Measurements from ENCODE around the gene HJURP.
A peak's percentile ranks its signal among the peaks of the same experiment; 100 is the strongest.

Gene HJURP

DNA sequence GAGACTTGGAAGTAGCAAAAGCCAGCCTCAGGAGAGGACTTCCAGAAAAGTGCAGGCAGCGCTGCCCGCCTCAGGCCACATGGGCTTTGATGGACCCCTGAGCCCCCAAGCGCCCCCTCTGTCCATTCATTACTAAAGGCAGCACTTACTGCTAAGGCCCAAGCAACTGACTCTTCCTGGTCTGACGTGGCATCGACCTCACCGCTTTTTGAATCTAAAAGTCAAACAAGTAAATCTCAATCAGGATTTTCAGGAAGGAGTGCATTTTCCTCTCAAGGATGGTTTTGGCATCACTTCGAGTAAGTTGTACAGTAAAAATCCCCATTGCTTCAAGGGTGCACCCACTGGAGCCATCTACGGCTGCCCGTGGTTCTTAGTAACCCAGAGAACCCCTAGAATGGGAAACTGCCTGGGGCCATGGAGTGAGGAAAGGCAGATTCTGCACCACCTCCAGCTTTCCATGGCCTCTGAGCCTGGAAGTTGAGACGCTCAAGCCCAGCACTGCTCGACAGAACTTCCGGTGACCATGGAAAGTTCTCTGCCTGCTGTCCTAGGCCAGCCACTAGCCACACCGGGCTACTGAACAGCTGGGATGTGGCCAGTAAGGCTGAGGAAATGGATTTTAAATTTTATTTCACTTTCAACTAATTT is 7.0 kb downstream of the HJURP start:
- DNase-seq, result no peak

DNA sequence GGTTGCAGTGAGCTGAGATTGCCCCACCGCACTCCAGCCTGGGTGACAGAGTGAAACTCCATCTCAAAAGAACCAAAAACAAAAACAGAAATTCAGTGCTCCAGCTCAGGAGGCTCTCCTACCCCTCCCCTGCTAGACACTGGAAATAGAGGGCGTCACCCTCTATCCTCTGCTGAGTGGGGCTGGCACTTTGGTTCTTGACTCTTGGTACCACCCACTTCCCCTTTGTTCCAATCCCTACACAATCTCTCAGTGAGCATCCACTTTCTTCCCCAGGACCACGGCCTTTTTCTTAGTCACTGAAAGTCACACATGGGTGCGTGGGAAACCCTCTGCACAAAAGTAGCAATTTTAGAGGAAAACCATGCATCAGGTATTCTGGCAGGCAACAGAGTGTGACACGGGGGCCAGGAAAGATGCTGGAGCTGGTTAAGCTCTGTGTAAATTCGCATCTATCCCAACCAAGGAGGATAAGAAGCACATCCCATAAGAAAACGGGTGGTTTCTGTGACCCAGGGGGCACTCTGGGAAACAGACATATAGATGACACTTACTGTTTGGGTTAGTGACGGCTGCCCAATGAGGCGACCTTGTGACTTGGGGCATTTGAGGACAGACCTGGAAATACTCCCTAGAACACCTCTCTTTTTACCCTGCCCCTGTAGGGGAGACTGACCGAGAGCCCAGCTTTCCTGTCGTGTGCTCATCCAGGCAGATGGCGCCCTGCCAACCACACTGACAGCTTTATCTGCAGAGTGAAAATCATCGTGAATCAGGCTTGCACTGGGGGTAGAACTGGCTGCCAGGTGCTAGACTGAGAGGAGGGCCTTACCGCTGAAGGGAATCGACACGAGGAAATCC is 7.7 kb downstream of the HJURP start:
- DNase-seq, result no peak

DNA sequence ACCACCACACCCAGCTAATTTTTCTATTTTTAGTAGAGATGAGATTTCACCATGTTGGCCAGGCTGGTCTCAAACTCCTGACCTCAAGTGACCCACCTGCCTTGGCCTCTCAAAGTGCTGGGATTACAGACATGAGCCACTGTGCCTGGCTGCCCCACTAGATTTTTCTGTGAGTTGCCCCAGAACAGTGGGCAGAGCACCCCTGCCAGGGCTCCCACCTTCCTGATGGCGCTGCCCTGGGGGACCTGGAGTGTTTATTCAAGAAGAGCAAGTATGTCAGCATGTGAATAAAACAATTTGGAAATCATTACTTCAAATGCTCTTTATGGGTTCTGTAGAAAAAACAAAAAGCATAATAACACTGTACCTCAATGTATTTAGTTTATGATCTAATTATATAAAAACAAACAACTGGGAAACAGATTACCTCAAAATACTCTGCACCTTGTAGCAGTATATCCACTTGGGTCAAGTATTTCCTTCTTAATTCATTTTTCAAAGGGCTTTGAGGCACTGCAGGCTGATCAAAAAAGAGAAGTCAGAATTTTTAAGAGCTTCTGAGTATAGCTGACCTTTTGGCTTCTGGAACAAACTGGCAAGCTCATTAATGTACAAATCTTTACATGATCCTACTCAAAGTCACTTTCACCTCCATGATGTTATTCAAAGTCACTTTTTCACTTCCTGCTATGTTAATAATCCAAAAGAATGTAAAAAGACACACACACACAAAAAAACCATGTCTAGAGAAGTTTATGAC is 8.9 kb downstream of the HJURP start:
- DNase-seq, result no peak

DNA sequence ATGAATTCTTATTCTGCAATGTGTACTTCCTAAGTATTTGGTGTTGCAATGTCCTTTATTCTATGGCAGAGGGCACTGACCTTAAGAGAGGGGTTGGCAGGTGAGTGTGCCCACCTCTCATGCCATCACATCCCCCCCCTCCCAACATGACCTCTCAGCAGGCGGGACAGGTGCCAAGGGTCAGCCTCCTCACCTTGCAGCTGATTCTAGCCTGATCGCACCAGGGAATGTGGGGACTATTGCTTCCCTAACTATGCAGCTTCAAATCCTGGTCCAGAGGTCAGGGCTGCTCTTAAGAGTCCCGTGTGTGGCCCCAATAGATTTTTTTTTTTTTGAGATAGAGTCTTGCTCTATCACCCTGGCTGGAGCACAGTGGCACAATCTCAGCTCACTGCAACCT is 9.5 kb downstream of the HJURP start:
- DNase-seq, result no peak

DNA sequence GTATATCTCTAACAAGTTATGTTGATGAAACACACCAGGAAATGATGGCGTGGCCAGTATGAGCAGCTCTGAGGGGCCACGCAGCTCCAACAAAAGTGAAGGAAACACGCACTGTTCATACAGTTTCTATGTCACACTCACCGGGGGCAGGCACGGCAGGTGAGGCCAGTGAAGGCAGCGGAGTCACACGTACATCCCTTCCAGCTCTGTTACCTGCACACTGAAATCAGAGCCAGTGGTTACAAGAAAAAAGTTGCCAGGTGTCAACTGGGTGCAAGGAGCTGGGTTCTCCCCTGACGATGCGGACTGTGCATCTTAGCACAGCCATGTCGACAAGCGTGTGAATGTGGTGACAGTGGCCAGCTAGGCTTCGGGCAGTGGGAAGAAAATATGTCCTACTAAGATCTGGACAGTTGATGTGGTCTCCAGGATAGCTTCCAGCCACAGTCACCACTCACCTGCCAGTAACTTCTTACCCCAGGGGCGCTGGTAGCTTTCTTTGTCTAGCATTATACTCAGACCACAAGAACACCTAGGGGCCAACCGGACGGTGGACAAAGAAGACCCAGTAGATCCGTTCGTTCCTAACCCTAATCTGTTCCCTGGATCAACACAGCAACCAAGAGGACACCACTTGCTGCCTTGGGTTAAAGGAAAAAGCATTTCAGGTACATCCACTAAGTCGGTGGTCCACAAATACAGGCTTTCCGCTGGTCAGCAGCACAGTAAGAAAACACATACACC is 10.1 kb downstream of the HJURP start:
- DNase-seq, result no peak

DNA sequence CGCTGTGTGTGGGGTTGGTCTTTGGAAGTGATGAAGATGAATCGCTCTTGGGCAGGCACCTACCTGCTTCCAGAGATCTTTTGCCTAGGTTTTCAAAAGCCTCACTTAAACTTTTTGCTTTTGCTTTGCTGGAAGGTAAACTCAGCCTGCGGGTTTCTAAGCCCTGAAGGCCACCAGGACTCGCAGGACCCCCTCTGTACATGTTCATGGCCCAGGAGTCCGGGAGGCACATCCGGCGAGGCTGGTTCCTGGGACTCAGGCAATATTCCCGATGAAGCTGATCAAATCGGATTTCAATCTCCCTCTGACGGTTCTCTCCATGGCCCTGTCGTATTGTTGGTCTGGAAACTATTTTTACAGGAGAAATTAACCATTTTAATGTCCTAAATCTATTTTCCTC is 13.2 kb downstream of the HJURP start:
- DNase-seq, result no peak

DNA sequence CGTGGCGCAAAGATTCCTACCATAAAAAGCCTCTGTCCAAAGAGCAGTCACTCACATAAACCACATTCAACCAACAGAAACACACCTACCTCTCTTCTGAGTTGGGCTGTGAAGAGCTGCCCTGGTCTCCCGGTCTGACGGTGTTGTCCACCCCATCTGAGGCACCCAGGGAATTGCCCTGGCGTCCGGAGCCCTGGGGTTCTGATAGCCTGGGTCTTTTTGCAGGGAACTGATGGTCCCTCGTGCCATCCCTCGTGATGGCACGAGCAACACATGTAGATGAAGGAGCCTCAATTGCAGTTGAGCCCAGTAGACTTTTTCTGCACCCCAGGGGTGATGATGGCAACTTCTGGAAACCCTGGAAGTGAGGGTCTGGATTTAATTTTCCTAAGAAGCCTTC is 13.8 kb downstream of the HJURP start:
- DNase-seq, result no peak

DNA sequence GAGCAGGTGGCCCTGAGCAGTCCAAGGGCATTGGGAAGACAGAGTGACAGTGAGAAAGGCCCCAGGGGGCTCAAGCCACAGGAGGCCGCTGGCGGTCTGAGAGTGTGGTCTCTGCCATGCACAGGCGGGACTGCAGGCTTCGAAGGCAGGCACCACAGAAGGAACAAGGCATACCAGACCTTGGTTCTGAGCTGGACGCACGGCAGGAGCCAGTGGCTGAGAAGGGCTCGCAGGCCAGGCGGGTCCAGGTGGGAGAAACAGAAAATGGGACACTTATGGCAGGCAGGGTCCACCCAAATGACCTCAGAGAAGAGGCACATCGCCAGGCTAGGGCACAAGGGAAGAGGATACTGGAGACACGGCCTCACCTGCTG is 14.9 kb downstream of the HJURP start:
- no peak for DNase-seq

DNA sequence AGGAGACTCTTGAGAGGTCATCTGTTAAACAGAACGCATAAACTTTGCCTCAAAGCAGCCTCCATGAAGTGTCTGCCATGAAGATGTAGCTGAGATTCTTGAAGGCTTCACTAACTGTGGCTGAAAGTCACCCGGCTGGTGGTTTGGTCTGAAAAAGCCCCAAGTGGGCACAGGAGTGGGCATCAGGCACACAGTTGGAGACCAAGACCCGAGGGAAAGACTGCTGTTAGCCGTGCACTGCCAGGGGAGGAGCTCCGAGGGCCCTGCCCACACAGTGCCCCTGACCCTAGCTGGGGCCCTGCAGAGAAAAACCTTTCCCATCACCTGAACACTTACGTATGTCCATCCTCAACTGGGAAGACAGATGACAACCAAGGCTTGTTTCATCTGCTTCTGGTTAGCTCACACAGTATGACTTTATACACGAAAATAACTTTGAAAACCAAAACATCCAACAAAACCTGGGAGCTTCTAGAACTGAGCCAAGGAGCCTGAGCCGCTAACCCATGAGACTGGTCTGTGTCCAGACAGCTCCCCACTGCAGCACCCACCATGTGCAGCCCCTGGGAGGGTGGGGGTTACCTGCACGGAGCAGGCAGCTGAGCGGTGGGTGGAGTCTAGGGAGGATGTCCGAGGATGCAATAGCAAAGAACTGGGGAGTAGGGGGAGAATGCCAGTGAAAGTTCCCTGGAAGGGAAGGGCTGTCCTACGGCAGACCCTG is 15.4 kb downstream of the HJURP start:
- DNase-seq, result no peak

DNA sequence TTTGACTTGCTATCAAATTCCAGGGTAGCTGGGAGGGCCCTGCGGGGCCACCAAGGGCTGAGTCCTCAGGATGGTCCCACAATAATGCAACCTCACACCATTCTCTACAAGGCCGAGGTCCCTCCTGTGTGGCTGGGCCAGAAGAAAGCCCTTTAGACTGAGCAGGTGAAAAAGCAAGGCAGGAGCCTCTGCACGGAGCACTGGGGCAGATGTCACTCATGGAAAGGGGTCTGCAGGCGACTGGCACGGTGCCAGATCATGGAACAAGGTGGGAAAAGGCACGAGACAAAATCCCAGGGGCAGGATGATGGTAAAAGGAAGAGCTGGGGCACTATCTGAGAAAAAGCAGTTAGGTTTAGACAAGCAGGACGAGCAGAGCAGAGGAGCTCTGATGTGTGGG is 16.1 kb downstream of the HJURP start:
- no peak for DNase-seq

DNA sequence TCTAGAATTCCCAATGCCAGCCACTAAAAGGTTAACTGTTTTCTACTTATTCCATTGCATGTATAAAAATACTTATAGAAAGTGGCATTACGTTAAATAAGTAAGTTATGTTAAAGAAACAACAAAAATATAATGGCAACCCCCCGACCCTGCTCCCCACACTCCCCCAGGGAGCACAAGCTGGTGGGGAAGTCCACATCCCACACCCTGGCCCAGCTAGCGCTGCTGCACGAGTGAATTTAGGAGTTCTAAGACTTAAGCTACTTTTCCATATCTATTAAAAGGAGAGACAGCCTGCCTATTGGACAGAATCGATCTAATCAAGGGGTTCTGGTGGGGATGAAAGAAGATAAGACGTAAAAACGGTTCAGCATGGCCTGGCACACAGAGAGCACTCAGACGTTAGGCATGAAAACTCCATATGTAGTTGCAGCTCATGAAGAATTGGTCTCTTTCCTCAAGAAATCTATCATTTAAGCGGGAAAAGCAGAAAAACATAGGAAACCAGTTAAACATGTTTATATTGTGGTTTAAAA is 16.6 kb downstream of the HJURP start:
- DNase-seq, result no peak

DNA sequence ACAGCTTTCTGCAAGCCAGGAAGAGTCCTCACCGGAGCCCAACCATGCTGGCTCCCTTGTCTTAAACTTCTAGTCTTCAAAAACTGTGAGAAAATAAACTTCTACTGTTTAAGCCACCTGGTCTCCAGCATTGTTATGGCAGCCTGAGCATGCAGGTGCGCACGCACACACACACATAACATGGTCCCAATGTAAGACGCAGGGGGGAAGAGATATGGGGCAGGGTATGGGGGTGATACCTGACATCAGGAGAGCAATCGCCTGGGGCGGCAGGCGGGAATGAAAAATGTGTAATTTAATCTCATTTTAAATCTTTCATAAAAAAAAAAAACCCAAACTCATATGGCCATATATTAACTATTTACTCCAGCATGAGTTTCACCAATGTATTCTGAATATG is 18.0 kb downstream of the HJURP start:
- DNase-seq, result no peak

DNA sequence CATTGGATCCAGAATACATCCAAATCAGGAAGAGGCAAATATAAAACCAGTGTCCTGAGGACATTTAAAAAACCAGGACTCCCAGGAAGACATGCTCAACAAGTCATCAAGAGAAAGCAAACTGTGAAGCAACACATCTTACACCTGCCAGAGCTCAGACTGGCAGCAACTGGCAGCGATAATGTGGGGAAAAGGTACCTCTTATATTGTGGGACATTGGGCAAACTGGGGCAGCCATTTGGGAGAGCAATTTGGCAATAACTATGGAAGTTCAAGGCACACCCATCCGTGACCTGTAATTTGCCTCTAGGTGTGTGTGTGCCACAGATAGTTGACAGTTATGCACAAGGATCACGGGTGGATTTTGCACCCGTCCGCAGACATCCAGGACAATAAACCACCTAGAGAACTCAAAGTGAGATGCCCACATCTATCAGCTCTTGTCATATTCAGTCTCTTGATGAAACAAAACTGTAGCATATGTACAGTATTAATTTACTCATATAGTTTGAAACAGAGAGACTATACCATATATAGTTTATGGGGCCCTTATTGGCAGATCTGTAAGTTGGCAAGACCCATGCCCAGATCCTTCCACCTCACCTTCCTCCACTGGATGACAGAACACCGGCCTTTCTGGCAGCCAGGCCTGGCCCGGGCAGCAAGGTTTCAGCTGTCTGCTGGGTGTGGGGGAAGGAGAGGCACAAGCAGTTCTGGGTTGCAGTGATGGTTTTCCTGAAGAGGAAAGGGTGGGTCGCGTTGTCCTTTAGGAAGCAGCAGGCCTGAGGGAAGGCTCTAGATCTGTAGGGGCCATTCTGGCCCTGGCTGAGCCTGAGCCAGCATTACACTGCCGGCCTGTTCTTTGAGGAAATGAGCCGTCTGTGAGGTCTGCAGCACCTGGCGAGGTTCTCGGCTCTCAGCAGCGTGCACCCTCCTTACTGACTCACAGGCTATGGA is 18.8 kb downstream of the HJURP start:
- no peak for DNase-seq

DNA sequence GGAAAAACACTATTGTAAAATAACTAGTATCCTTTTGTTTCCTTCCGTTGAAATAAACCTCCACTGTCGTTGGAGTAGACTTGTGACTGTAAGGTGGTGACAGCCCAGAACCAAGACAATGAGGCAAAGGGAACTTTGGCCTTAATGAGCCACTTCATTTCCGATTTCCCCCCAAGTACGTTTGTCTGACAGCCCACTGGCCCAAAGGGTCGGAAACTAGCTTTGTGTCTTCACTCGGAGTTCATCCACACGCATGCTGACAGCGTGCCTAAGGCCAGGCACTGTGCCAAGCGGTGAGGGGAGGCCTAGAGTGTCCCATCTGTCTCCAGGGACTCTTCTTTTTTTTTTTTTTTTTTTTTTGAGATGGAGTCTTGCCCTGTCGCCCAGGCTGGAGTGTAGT is 21.0 kb downstream of the HJURP start:
- no peak for DNase-seq

DNA sequence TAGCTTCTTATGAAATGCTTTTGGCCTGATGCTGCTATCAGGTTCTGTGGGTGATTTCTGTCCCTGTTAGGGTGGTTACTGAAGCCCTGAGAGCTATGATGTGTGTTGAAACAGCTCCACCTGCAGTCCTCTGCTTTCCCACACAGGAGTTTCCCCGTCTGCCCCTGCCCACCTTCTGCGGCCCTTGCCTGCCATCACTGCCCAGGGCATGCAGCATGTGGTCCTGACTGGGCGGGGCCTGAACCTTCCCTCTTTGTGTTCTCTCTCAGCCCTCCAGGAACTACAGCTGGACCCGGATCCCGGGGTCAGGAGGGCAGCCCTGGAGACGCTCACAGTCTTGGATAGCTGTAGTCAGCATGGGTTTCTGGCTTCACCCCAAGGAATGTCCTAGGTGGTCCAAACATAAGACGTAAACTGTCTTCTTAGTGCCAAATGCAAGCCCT is 21.4 kb downstream of the HJURP start:
- peak; percentile 24 for DNase-seq

DNA sequence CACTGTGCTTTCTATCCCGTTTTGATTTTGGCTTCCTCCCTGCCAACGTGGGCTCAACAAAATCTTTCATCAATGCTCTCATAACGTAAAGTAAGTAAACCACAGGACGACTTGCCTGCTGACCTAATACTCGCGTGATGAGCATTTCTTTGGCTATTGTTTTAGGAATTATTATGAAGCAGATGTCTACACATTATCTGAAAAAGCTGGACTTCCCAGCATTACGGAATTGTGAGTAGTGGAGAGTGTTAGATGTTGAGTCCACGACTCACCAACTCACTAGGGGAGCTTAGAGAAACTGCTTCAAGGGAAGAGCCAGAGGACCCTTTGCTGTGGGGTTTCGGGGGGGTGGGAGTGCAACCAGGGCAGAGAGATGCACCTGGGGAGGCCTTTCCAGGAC is 21.9 kb downstream of the HJURP start:
- peak; percentile 31 for DNase-seq

DNA sequence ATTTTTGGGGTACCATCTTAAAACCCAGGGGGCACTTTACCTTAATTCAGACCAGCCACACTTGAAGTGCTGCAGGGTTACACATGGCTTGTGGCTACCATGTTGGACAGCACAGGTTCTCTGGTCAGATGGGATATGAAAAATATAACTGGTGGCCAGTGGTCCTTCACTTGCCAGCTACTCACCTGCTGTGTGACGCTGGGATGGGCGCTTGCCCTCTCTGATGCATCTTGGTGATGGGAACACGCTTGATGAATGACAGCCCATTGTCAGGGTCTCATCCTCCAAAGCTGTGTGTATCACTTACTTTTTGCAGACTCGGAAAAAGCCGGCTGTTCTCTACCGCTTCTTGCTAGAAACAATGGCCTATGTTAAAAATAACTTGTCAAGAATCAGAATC is 22.5 kb downstream of the HJURP start:
- no peak for DNase-seq

DNA sequence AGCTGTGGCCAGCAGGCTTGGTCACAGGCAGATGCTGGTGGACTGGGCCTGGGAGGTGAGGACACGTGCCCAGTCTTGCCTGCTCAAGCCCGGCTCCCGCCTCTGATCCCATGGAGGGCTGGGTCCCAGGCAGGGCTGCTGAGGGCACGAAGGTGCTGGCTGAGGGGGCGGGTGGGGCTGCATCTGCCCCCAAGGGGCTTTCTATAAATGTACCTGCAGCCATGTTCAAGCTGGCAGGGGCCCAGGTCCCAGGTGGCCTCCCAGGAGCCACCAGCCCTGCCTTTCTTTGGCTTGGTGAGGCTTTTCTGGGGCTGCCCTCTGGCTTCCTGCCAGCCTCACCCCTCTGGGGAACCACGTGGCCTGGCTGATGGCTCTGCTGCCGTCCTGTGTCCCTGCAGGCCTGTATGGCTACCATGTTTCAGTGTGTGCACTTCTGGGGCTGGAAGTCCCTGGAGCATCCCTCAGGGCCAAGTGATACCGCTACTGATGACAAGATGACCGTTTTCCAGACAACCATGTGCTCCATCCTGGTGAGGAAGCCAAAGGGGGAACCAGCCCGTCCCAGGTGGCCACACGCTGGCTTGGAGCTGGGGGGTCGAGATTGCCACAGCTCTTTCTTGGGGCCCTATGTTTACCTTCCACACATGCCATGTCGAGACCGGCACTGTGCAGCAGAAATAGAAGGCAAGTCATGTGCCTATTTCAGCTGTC is 23.2 kb downstream of the HJURP start:
- DNase-seq, result no peak

DNA sequence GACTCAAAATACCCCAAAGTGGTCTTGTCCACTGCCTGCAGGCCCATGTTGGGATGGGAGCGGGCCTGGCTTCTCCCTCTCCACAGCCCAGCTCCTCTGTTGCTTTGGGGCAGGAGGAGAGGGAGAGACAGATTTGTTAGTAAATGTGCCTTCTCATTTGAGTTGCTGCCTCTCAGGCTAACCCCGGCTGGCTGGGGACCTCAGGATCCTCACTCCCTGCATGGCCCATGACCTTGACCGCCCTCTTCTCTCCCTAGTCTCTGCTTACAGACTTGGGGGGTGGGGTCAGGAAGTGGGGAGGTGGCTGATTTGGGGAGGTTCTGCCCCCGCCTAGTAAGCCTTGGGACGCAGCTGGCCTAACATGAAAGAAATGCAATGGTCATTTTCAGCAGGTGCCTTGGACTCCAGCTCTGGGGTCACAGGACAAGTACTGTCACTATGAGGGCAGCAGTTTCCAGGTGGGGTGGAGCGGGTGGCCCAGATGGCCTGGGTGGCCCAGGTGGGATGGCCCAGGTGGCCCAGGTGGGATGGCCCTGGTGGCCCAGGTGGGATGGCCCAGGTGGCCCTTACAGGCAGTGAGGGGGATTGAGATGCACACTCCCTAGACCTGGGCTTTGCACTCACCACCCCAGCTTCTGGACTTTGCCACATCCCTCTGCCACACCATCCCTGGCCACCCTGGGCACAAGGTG is 24.1 kb downstream of the HJURP start:
- no peak for DNase-seq
